Right lobe of liver (tissue), 6 donors: Measurements from ENCODE around the gene RIC8A. TPM values are rescaled to one million over a fixed set of nuclear protein-coding genes. Genes with fewer than 3 reads are reported as not detected.

Experiments
- ATAC-seq, 4 donors: fragments of 200-7000 bp; cut with Tn5 transposase; one replicate each; pipeline ENCODE4 v1.9.1; 2020; ENCODE audit warnings: mild to moderate bottlenecking in 4 of 4, moderate library complexity in 4 of 4
- DNase-seq, 3 donors: peaks; one replicate each; pipeline ENCODE4 v3.0.0-alpha.2; 2020
- H3K27ac ChIP-seq, 3 donors: fragments of 200-600 bp; one replicate each; pipeline ENCODE4 v1.8.0; 2022
- H3K27me3 ChIP-seq, 2 donors: fragments of 200-600 bp; one replicate each; pipeline ENCODE4 v1.8.0; 2022
- H3K36me3 ChIP-seq, 4 donors: fragments of 200-600 bp; sonication (generic) in 1 of 4; one replicate each; pipeline versions ENCODE4 v1.5.1 to v1.8.0; 2017 to 2022; ENCODE audit warnings: control low read depth in 1 of 4
- H3K4me1 ChIP-seq, 4 donors: fragments of 200-600 bp; sonication (generic) in 1 of 4; one replicate each; pipeline versions ENCODE4 v1.5.1 to v1.8.0; 2017 to 2022; ENCODE audit warnings: control low read depth in 1 of 4
- H3K4me3 ChIP-seq, 3 donors: fragments of 200-600 bp; one replicate each; pipeline ENCODE4 v1.8.0; 2022
- H3K9me3 ChIP-seq, 4 donors: fragments of 200-600 bp; sonication (generic) in 1 of 4; one replicate each; pipeline versions ENCODE4 v1.5.1 to v1.8.0; 2017 to 2022; ENCODE audit warnings: control low read depth in 1 of 4
- POLR2A ChIP-seq: fragments of 450-650 bp; IDR thresholded peaks from one replicate; pipeline ENCODE4 v1.6.1; 2017; ENCODE audit warnings: antibody characterized with exemption, mild to moderate bottlenecking
- WGBS: methylation state at CpG from one replicate; pipeline ENCODE4 v1.1.6; 2018; ENCODE audit warnings: low coverage, low lambda C conversion rate; ENCODE audit not compliant: insufficient coverage; ENCODE audit errors: missing lambda C conversion rate; 5-methylcytosine and 5-hydroxymethylcytosine counted together
- intact Hi-C, 2 donors: fragments of 100-400 bp; cut with DNase I; formaldehyde crosslinking; loops; one replicate each; pipeline versions ENCODE4 v1.11.2 to v1.14.1; 2022
- total RNA-seq, 6 experiments: library from RNA; depleted of rRNA in 2 of 6; stranded (reverse); fragments of >200 nt in 2 of 6; fragmentation: NEBNext Ultra II Directional in 3 of 6; extraction: Animal tissue kit (Norgen Biotek cat#: 25700) in 3 of 6; gene quantifications; one replicate each; pipeline versions ENCODE4 v1.1.0 to v1.2.4, GENCODE V29; 2016 to 2023
- TF ChIP-seq, protein P1 (sequence below), 4 donors: fragments of 200-600 bp in 3 of 4; fragments of 450-650 bp in 1 of 4; IDR thresholded peaks; one replicate each; pipeline versions ENCODE4 v1.5.1 to v1.8.0; 2016 to 2022; ENCODE audit warnings: antibody characterized with exemption in 4 of 4, mild to moderate bottlenecking in 2 of 4
- donor health status: DM: no; HTN: yes; CAD: no.
- donor health status: DM: no; HTN: no; CAD: no.
- donor health status: DM: no; HTN: no; CAD: no.
- donor health status: DM: no; HTN: yes; CAD: no.
- donor health status: DM: no; HTN: yes; CAD: no.

The RIC8A gene
- total RNA-seq, 6 experiments from 2014 or later: 29.7 to 54.0 (median 32.4) TPM

- Histone ChIP-seq H3K4me3 (no peak overlapping the region), H3K27ac (no peak overlapping the region), H3K27me3 (no peaks in the 10 kb centered on the region), H3K9me3 (no peaks in the 10 kb centered on the region), H3K36me3 (no peaks in the 10 kb centered on the region), H3K4me1 (peaks cover 0 to 11% (median 3%) of the 10 kb centered on the region in 4 donors)
- peak in 1 of 3 donors; percentile 41 for DNase-seq
- WGBS: 85% methylated on average over 17 of the region's 20 CpGs
- intact Hi-C loops: no loop called here
- TF ChIP-seq, protein P1, sequence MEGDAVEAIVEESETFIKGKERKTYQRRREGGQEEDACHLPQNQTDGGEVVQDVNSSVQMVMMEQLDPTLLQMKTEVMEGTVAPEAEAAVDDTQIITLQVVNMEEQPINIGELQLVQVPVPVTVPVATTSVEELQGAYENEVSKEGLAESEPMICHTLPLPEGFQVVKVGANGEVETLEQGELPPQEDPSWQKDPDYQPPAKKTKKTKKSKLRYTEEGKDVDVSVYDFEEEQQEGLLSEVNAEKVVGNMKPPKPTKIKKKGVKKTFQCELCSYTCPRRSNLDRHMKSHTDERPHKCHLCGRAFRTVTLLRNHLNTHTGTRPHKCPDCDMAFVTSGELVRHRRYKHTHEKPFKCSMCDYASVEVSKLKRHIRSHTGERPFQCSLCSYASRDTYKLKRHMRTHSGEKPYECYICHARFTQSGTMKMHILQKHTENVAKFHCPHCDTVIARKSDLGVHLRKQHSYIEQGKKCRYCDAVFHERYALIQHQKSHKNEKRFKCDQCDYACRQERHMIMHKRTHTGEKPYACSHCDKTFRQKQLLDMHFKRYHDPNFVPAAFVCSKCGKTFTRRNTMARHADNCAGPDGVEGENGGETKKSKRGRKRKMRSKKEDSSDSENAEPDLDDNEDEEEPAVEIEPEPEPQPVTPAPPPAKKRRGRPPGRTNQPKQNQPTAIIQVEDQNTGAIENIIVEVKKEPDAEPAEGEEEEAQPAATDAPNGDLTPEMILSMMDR (IDR thresholded peaks at IDR 0.05): no peak
- no peak for TF ChIP-seq POLR2A
- ATAC-seq: no peak
These were observed 25.5 kb downstream of the RIC8A start for GRCh38 chr11:232783-233565.

GRCh38 chr11:235180-235579 lies 27.7 kb downstream of the RIC8A start:
- TF ChIP-seq, protein P1 (IDR thresholded peaks at IDR 0.05): no peak
- TF ChIP-seq POLR2A: no peak
- Histone ChIP-seq H3K27me3 (no peaks in the 10 kb centered on the region), H3K9me3 (no peaks in the 10 kb centered on the region), H3K27ac (no peak overlapping the region), H3K4me1 (peaks cover 0 to 16% (median 7%) of the 10 kb centered on the region in 4 donors), H3K4me3 (peak overlapping the region in 2 of 3 donors; percentile 95), H3K36me3 (peaks cover 0 to 6% (median 0%) of the 10 kb centered on the region in 4 donors)
- 73% methylated on average over 8 of the region's 8 CpGs for WGBS
- intact Hi-C loops: no loop called here
- DNase-seq (peak in 1 of 3 donors; percentile 37), ATAC-seq (no peak)

DNA sequence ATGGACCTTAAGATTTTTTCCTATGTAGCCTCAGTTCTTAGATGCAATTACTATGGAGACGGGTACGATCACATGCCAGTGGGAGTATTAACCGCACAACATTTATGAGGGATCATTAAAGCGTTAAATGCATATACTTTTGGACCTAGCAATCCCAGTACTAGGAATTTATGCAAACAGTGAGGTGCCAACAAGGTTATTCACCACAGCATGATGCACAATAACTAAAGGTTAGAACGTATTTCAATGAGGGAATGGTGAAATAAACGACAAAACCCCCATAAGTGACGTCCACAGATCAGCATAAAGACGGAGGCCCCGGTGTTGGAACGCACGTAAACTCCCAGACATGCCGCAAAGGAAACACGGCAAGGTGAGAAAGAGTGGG lies 28.1 kb downstream of the RIC8A start:
- Histone ChIP-seq H3K27ac (peak overlapping the region; percentile 56 to 80 (median 64)), H3K27me3 (no peaks in the 10 kb centered on the region), H3K4me3 (peak overlapping the region; percentile 84 to 95 (median 95)), H3K36me3 (peaks cover 0 to 6% (median 0%) of the 10 kb centered on the region in 4 donors), H3K9me3 (no peaks in the 10 kb centered on the region), H3K4me1 (peaks cover 0 to 16% (median 7%) of the 10 kb centered on the region in 4 donors)
- DNase-seq (no peak), ATAC-seq (peak in 1 of 4 donors; percentile 4)
- under 1% methylated on average over 13 of the region's 13 CpGs for WGBS
- TF ChIP-seq POLR2A: no peak
- TF ChIP-seq, protein P1 (IDR thresholded peaks at IDR 0.05): no peak
- intact Hi-C loops: no loop called here

DNA sequence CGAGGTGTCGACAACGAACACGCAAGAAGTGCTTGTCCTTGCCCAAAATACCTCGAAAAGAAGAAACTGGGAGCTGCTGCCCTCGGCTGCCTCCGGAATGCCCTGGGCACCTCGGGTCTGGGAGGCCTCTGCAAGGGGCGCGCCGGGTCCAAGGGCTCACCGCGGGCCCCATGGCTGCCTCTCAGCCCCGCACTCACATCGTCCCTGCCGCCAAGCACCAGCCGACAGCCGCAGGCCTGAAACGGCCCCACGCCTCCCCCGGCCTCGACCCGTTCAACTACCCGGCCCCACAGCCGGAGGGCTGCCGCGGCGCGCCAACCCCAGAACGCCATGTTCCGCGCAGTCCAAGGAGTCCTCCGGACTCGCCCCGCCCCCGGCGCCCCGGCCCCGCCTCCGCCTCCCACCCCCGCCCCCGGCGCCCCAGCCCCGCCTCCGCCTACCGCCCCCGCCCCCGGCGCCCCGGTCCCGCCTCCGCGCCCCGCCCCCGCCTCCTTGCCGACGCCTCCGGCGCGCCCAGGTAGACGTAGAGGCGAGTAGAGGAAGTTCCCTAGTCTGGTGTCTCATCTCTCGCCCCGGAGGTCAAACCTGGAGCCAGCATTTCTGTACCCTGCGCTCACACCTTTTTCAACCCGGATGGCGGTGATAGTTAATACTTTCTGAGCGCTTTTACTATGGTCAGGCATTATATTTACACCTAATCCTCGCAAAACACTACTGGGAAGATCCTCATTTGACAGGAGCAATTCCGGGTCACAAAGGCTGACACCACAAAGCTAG lies 28.7 kb downstream of the RIC8A start, which contains the start of gene SIRT3:
SIRT3 (minus strand) TSS at position 346 of the 777 bp plus-strand sequence; CDS start at position 332, 14 bp downstream.
- intact Hi-C loops: no loop called here
- TF ChIP-seq POLR2A: peak; percentile 30
- TF ChIP-seq, protein P1 (IDR thresholded peaks at IDR 0.05): peak in 2 of 4 donors; percentile 17 to 24
- peaks cover 0 to 16% (median 7%) of the 10 kb centered on the region in 4 donors for H3K4me1 ChIP-seq
- peaks cover 0 to 9% (median 3%) of the 10 kb centered on the region in 4 donors for H3K36me3 ChIP-seq
- H3K4me3 ChIP-seq: peak within 1 kb of the TSS; percentile 86 to 95 (median 95)
- DNase-seq (peak; percentile 91 to 93 (median 91)), ATAC-seq (peak; percentile 91 to 96 (median 94))
- no peaks in the 10 kb centered on the region for H3K9me3 ChIP-seq
- H3K27me3 ChIP-seq: no peaks in the 10 kb centered on the region
- peak within 1 kb of the TSS; percentile 80 to 94 (median 83) for H3K27ac ChIP-seq
- WGBS: 0% methylated on average over 11 of the region's 70 CpGs
